ENCODE results near the gene HECTD4.

Gene HECTD4

GRCh38 chr12:112194601-112195247 lies 187.5 kb downstream of the HECTD4 start:
- no peak overlapping the region for H3K4me3 ChIP-seq (ENCODE audit: low read depth, low read length)
- DNase-seq (ENCODE audit: low read depth): no peak

DNA sequence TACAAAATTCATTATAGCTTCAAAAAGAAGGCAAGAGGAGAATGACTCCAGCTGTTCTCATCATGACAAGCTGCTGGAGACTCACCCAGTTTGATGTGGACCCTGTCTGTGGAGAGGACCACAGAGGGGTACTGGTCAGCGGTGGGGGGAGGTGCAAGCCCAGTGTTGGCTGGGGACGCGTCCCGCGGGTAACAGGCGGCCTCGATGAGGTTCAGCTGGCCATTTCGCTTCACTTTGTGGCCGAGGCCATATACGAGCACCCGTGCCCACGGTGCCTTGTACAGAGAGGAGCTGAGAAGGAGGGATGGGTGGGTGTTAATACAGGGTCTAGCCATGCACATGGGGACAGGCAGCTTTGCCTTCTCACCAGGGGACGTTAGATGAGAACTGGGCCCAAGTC lies 189.8 kb downstream of the HECTD4 start:
- H3K4me3 ChIP-seq (ENCODE audit: low read depth, low read length): no peak overlapping the region
- no peak for DNase-seq (ENCODE audit: low read depth)

DNA sequence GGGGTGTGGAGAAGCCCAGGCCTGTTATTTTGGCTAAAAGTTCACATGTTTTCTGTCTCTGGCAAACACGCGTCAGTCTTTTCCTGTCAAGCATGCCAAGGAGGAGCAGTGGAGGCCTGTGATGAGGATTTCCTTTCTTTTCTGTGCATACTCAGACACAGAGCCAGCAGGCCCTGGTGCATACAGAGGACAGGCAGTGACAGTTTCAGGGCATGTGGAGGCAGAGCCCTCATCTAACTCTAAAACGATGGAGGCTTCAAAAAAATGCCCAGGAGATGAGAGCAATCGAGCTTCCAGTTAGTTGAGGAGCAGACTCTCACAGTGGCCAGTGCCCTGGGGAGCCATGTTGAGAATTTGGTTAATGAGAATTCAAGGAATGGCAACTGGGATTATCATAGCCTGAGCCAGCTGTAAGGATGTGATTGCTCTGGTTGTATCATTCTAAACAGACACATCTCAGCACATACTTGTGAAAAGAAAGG lies 190.3 kb downstream of the HECTD4 start:
- no peak for DNase-seq (ENCODE audit: low read depth)
- no peak overlapping the region for H3K4me3 ChIP-seq (ENCODE audit: low read depth, low read length)

GRCh38 chr12:112191201-112191600 lies 191.0 kb downstream of the HECTD4 start:
- no peak for DNase-seq (ENCODE audit: low read depth)
- H3K4me3 ChIP-seq (ENCODE audit: low read depth, low read length): no peak overlapping the region

DNA sequence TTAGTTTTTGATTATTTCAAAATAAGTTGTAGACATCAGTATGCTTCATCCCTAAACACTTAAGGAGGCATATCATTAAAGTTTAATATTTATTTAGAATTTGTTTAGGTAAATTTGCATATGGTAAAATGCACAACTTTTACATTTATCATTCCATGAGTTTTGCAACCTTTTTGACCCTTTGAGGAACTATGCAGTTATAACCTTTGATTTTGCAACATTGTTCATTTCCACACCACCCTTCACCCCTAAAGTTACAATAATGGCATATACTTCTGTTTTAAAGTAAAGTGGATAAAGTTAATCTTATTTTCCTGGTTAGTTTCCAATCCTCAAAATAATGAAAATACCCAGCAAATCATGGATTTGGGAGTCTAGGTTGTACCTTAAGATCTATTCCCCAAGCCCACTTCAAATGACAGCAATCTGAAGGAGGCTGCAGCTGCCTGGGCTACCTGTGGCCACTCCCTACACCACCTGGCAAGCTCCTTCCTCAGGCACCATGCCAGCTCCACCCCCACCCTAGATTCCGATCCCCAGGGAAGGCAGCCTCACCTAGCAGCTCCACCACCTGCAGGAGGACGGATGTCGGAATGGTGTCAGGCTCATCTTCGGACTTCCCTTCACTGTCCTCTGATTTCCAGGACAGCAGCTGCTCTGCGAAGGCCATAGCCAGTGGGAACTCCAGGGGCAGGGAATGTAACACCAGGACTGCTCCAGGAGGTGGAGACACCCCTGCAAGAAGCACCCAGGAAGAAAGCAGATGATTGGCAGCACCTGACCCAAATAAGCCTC lies 191.8 kb downstream of the HECTD4 start:
- no peak for DNase-seq (ENCODE audit: low read depth)
- H3K4me3 ChIP-seq (ENCODE audit: low read depth, low read length): no peak overlapping the region

DNA sequence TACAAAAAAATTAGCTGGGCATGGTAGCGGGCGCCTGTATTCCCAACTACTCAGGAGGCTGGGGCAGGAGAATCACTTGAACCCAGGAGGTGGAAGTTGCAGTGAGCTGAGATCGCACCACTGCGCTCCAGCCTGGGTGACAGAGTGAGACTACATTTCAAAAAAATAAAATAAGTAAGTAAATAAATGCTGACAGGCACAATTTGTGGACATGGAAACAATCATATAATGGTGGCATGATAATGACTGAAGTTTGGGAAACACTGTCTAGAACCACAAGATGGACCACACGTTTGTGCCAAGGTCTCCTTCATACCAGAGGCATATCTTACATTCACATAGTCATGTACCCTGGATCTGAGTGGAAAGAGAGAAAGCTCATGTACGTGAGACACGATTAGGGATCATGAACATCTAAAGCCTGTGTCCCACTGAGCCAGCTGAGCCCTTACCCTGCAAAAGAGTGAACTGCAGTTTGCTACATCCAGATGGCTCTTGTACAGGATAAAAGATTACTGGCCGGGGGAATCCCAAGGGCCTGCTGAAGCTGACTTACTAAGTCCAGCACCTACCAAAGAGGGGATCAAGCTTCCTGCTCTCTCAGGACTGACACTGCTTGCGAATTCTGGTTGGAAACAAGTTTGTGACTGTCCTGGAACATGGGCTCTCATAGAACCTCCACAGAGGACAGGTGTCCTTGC lies 194.0 kb downstream of the HECTD4 start:
- DNase-seq (ENCODE audit: low read depth): no peak
- H3K4me3 ChIP-seq (ENCODE audit: low read depth, low read length): no peak overlapping the region

DNA sequence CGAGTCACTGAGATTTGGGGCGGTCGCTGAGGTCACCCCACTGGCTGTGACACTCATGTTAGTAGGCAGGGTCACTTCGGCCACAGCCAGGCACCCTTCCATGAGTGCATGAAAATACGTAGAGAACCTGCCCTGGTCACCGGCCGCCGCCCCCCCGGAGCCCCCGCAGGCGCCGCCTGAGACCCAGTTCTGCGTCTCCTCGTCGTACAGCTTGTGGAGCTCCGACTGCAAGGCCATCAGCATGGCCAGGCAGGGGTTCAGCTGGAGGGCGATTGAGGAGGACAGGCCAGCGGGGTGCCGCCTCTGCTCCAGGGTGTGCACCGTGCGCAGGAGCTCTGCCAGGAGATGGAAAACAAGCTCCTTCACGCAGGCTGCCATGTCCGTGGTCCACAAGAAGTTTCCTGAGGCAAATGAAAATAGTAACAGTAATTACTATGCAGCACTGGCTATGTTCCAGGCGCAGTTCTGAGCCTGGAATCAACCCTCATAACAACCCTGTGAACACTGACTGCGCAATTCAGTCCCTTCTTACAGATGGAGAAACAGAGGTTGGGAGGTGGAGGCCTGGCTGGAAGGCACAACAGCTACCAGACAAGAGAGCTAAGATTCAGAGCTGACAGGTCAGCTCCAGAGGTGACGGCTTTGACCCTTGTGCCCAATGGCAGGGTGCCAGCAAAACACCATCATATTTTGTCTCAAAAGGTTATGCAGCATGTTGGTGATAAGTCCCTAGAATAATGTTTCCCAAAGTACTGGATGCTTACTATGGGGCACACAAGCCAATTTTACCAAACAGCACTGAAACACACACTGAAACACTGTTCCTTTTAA lies 196.9 kb downstream of the HECTD4 start:
- no peak for DNase-seq (ENCODE audit: low read depth)
- H3K4me3 ChIP-seq (ENCODE audit: low read depth, low read length): no peak overlapping the region

DNA sequence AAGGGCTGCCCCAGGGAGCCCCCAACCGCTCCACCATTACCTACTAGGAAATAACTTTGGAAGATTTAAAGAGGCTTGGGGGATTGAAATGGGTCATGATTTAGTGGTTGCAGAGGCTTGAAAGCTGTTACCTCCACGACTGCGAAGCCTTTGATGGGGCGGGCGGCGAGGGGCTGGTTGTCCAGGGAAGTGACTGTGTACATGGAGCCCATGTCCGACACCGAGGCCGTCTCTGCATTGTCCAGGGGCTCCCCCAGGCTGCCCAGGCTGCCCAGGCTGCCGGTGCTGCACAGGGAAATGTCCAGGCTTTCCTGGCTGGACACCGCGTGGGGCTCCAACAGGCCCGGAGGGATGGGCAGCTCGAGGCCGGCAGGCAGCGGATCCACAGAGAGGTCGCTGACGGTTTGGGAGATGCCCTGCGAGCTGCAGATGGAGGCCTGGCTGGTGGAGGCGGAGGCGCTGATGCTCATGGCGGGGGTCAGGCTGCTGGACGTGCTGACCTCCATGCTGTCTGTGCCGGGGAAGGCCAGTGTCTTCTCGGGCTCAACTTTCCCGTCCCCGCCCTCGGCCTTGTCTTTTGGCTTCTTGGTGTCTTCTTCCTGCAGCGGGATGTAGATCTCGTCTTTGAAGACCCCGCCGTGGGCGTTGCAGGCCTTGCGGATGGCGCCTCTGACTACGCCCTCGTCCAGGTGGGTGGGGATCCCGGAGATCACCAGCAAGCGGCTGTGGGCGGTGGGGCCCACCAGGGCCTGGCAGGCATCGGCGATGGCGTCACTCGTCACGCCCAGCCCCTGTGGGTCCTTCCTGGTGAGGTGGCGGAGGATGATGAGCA lies 198.0 kb downstream of the HECTD4 start:
- no peak for DNase-seq (ENCODE audit: low read depth)
- no peak overlapping the region for H3K4me3 ChIP-seq (ENCODE audit: low read depth, low read length)

GRCh38 chr12:112183141-112184021 lies 198.8 kb downstream of the HECTD4 start:
- no peak overlapping the region for H3K4me3 ChIP-seq (ENCODE audit: low read depth, low read length)
- peak; percentile 4 for DNase-seq (ENCODE audit: low read depth)

- DNase-seq (ENCODE audit: low read depth): peak; percentile 4
These were observed 199.7 kb downstream of the HECTD4 start for GRCh38 chr12:112182499-112182898.

DNA sequence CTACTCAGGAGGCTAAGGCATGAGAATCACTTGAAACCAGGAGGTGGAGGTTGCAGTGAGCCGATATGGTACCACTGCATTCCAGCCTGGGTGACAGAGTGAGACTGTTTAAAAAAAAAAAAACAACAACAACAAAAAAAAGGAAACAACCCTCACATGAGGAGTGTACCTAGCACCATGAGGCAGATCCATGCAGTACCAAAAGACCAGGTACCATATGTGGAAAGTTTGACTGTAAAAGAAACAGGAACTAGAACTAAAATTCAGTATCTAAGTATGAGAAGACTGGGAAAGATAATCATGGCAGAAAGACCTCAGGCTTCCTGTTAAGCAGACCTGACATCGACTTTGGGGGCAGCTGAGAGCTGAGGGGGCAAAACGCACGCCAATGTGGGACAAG lies 201.8 kb downstream of the HECTD4 start:
- DNase-seq (ENCODE audit: low read depth): no peak
- no peak overlapping the region for H3K4me3 ChIP-seq (ENCODE audit: low read depth, low read length)

More at GRCh38 chr12:112182499-112182898, 199.7 kb downstream of the HECTD4 start:
- no peak overlapping the region for H3K4me3 ChIP-seq (ENCODE audit: low read depth, low read length)

- DNase-seq (ENCODE audit: low read depth): no peak
- H3K4me3 ChIP-seq (ENCODE audit: low read depth, low read length): no peak overlapping the region
These were observed 202.3 kb downstream of the HECTD4 start for GRCh38 chr12:112179916-112180315.

DNA sequence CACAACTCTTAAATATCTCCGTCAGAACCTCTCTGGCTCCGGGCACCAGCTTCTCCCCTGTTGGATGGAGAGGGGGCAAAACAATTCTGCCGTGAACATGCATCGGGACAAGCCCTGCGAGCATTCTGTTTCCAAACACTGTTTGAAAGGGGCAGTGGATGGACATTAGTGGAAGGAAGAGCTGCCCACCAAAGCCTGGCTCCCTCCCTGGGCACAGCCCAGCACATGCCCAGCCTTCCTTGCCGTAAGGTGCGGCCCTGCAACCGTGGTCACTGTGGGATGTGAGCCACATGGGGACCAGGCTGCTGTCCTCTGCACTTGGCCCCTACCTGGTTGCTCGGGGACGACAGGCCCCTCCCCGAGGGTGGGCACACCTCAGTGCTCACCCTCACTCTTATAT lies 202.9 kb downstream of the HECTD4 start:
- no peak for DNase-seq (ENCODE audit: low read depth)

GRCh38 chr12:112178796-112179195 lies 203.4 kb downstream of the HECTD4 start:
- no peak for DNase-seq (ENCODE audit: low read depth)
- no peak overlapping the region for H3K4me3 ChIP-seq (ENCODE audit: low read depth, low read length)

More for the DNA sequence above, 202.9 kb downstream of the HECTD4 start:
- no peak overlapping the region for H3K4me3 ChIP-seq (ENCODE audit: low read depth, low read length)

GRCh38 chr12:112176321-112177010 lies 205.8 kb downstream of the HECTD4 start:
- no peak for DNase-seq (ENCODE audit: low read depth)

DNA sequence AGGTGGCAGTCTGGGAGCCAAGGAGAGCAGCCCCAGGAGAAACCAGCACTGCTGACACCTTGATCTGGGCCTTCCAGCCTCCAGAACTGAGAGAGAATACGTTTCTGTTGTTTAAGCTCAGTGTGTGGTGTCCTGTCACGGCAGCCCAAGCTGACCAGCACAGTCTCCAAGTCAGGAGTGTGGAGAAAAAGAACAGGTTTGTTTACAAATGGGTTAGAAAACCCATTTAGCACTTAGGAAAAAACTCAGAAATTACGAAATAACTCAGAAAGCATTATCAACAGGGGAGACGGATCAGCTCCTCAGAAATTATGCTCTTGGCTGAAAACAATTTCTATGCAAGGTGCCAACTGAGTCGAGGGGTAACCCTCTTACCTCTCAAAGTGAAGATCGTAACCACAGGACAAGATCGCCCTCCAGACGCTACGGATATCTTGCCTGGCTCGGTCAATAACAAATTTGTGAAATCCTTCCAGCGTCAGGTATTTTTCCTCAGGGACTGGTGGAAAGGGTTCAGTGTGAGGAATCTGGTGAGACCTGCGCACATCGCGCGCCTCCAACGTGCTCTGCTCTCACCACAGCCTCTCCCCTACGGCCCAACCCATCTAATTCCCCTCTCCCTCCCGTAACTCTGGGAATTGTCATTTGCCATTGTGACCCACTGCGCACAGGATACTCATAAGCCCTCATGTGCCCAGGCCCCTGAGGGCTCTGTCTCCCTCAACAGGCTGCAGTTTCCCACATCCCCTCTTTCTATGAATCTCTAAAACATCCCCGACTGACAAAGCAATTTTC lies 206.7 kb downstream of the HECTD4 start:
- no peak for DNase-seq (ENCODE audit: low read depth)
- H3K4me3 ChIP-seq (ENCODE audit: low read depth, low read length): no peak overlapping the region

More at GRCh38 chr12:112176321-112177010, 205.8 kb downstream of the HECTD4 start:
- no peak overlapping the region for H3K4me3 ChIP-seq (ENCODE audit: low read depth, low read length)
